IMR-90 (cell line): ENCODE data around the gene KRT7. TPM values are rescaled to one million over a fixed set of nuclear protein-coding genes. Genes with fewer than 3 reads are reported as not detected.

Experiments used
- ATAC-seq: fragments of 200-7000 bp; cut with Tn5 transposase; 2 replicates; pipeline ENCODE4 v1.9.1; 2020; ENCODE audit warnings: low read depth, mild to moderate bottlenecking, moderate library complexity
- BruUV-seq: library from RNA; stranded (reverse); fragments of 400-500 nt; replicated peaks from 2 replicates; lab custom pipeline; 2021; lab: Mats Ljungman, UMichigan
- CTCF ChIA-PET: fragments of 300-600 bp; formaldehyde crosslinking; extraction: SDS; loops from one replicate; lab custom pipeline; 2021; ENCODE audit warnings: antibody characterized with exemption; lab: Yijun Ruan, JAX
- POLR2A ChIA-PET: fragments of 300-600 bp; sonication (Branson Sonifier 250); formaldehyde crosslinking; loops from one replicate; lab custom pipeline; 2022; ENCODE audit warnings: antibody characterized with exemption; ENCODE audit not compliant: unreplicated experiment; lab: Charles Lee
- DNase-seq: peaks from one replicate; pipeline ENCODE4 v3.0.0; 2013
- H2AFZ ChIP-seq: replicated peaks from 2 replicates; pipeline ENCODE3; 2013; ENCODE audit warnings: low read length, mild to moderate bottlenecking; ENCODE audit not compliant: poor library complexity
- H2AK5ac ChIP-seq: 2 replicates; pipeline ENCODE4 v1.6.1; 2013; ENCODE audit warnings: low read depth, low read length, inconsistent platforms
- H2AK9ac ChIP-seq: replicated peaks from 2 replicates; pipeline ENCODE3; 2013; ENCODE audit warnings: mild to moderate bottlenecking, low read depth, low read length, moderate library complexity; ENCODE audit not compliant: poor library complexity
- H2BK120ac ChIP-seq: 2 replicates; pipeline ENCODE4 v1.6.1; 2013; ENCODE audit warnings: low read depth, low read length, inconsistent platforms
- H2BK15ac ChIP-seq: 3 replicates; pipeline ENCODE4 v1.6.1; 2013; ENCODE audit warnings: low read depth, low read length, inconsistent platforms
- H2BK20ac ChIP-seq: 2 replicates; pipeline ENCODE4 v1.6.1; 2013; ENCODE audit warnings: low read depth, mild to moderate bottlenecking, inconsistent platforms, low read length, moderate library complexity
- H2BK5ac ChIP-seq: 2 replicates; pipeline ENCODE4 v1.6.1; 2013; ENCODE audit warnings: mild to moderate bottlenecking, low read depth, low read length, inconsistent platforms; ENCODE audit not compliant: poor library complexity, severe bottlenecking
- H3K14ac ChIP-seq: replicated peaks from 2 replicates; pipeline ENCODE4 v1.6.1; 2013; ENCODE audit warnings: low read depth, low read length, inconsistent platforms
- H3K18ac ChIP-seq: 2 replicates; pipeline ENCODE4 v1.6.1; 2013; ENCODE audit warnings: low read depth, low read length, control low read depth
- H3K23ac ChIP-seq: 2 replicates; pipeline ENCODE4 v1.6.1; 2013; ENCODE audit warnings: low read depth, low read length, inconsistent platforms
- H3K27ac ChIP-seq: 2 replicates; pipeline ENCODE4 v1.5.1; 2013; ENCODE audit warnings: mild to moderate bottlenecking, control low read depth, low read length; ENCODE audit not compliant: insufficient read depth
- H3K27me3 ChIP-seq: 2 replicates; pipeline ENCODE4 v1.6.1; 2013; ENCODE audit warnings: low read length; ENCODE audit not compliant: control insufficient read depth, insufficient read depth
- H3K36me3 ChIP-seq: 2 replicates; pipeline ENCODE4 v1.6.1; 2013; ENCODE audit warnings: low read length, mixed read lengths; ENCODE audit not compliant: control insufficient read depth, insufficient read depth
- H3K4ac ChIP-seq: 2 replicates; pipeline ENCODE4 v1.6.1; 2013; ENCODE audit warnings: low read depth, low read length, inconsistent platforms
- H3K4me1 ChIP-seq: 2 replicates; pipeline ENCODE4 v1.6.1; 2013; ENCODE audit warnings: low read length, mixed read lengths; ENCODE audit not compliant: control insufficient read depth, insufficient read depth
- H3K4me2 ChIP-seq: 2 replicates; pipeline ENCODE4 v1.6.1; 2013; ENCODE audit warnings: low read depth, mild to moderate bottlenecking, control low read depth, low read length, moderate library complexity
- H3K4me3 ChIP-seq: 2 replicates; pipeline ENCODE4 v1.5.1; 2013; ENCODE audit warnings: low read depth, mild to moderate bottlenecking, control low read depth, low read length, moderate library complexity; ENCODE audit not compliant: insufficient read depth
- H3K56ac ChIP-seq: 2 replicates; pipeline ENCODE4 v1.6.1; 2013; ENCODE audit warnings: low read length, inconsistent platforms; ENCODE audit not compliant: insufficient read depth; ENCODE audit errors: extremely low read depth
- H3K79me1 ChIP-seq, 2 experiments: 2 replicates each; pipeline ENCODE4 v1.6.1; 2013; ENCODE audit warnings: low read length in 2 of 2, inconsistent platforms in 1 of 2, low read depth in 1 of 2
- H3K9ac ChIP-seq: 2 replicates; pipeline ENCODE4 v1.6.1; 2013; ENCODE audit warnings: low read depth, low read length, control low read depth
- H3K9me1 ChIP-seq: 2 replicates; pipeline ENCODE4 v1.6.1; 2013; ENCODE audit warnings: low read length, inconsistent platforms; ENCODE audit not compliant: insufficient read depth
- H3K9me3 ChIP-seq: 2 replicates; pipeline ENCODE4 v1.6.1; 2013; ENCODE audit warnings: low read length; ENCODE audit not compliant: control insufficient read depth, insufficient read depth
- H4K20me1 ChIP-seq: 2 replicates; pipeline ENCODE4 v1.6.1; 2013; ENCODE audit warnings: low read length, inconsistent platforms; ENCODE audit not compliant: insufficient read depth
- H4K5ac ChIP-seq: 2 replicates; pipeline ENCODE4 v1.6.1; 2013; ENCODE audit warnings: mild to moderate bottlenecking, low read depth, low read length, control low read depth
- H4K8ac ChIP-seq, 2 experiments: 2 replicates each; pipeline ENCODE4 v1.6.1; 2013; ENCODE audit warnings: low read depth in 2 of 2, low read length in 2 of 2, control low read depth in 1 of 2, inconsistent platforms in 1 of 2
- H4K91ac ChIP-seq: 2 replicates; pipeline ENCODE4 v1.6.1; 2013; ENCODE audit warnings: low read depth, low read length, inconsistent platforms; ENCODE audit not compliant: insufficient read depth
- BHLHE40 ChIP-seq: fragments of 150-350 bp; IDR thresholded peaks from 2 replicates; pipeline ENCODE4 v1.6.1; 2016; ENCODE audit warnings: mild to moderate bottlenecking, low read depth, low read length
- CHD1 ChIP-seq: IDR thresholded peaks from 2 replicates; pipeline ENCODE4 v1.6.1; 2012; ENCODE audit warnings: low read depth, low read length, improper control_type of control experiment
- MAZ ChIP-seq: IDR thresholded peaks from 2 replicates; pipeline ENCODE4 v1.6.1; 2012; ENCODE audit warnings: low read depth, mild to moderate bottlenecking, low read length, improper control_type of control experiment, moderate library complexity, borderline replicate concordance
- MXI1 ChIP-seq: IDR thresholded peaks from 2 replicates; pipeline ENCODE4 v1.6.1; 2012; ENCODE audit warnings: low read depth, mild to moderate bottlenecking, low read length, moderate library complexity, borderline replicate concordance
- NFE2L2 ChIP-seq: fragments of 150-350 bp; IDR thresholded peaks from 2 replicates; pipeline ENCODE4 v1.6.1; 2016; ENCODE audit warnings: low read depth, mild to moderate bottlenecking, low read length
- RFX5 ChIP-seq: IDR thresholded peaks from 2 replicates; pipeline ENCODE4 v1.8.0; 2012; ENCODE audit warnings: low read depth, mild to moderate bottlenecking, low read length, moderate library complexity
- SMC3 ChIP-seq: fragments of 150-350 bp; IDR thresholded peaks from 2 replicates; pipeline ENCODE4 v1.6.1; 2016; ENCODE audit warnings: low read depth, mild to moderate bottlenecking, antibody characterized with exemption, low read length, moderate library complexity
- WGBS, 2 experiments: methylation state at CpG; one replicate each; pipeline versions ENCODE4 v1.1.5 to v1.1.7; 2013; ENCODE audit warnings: missing lambda C conversion rate in 2 of 2; ENCODE audit not compliant: insufficient read length in 1 of 2; ENCODE audit errors: extremely low coverage in 2 of 2; 5-methylcytosine and 5-hydroxymethylcytosine counted together
- dilution Hi-C: fragments of 300-500 bp; cut with HindIII; formaldehyde crosslinking; loops from one replicate; pipeline ENCODE4 v1.14.3; 2018; ENCODE audit warnings: low sequenced_read_pairs; ENCODE audit not compliant: unreplicated experiment
- in situ Hi-C: fragments of 300-500 bp; cut with MboI; formaldehyde crosslinking; loops from 3 replicates; pipeline ENCODE4 v1.14.3; 2019; ENCODE audit warnings: low sequenced_read_pairs, inconsistent platforms, mixed read lengths
- intact Hi-C: fragments of 100-400 bp; cut with micrococcal nuclease; formaldehyde crosslinking; loops from 2 replicates; pipeline ENCODE4 v1.10.0; 2022
- polyA plus RNA-seq, 3 experiments: library from polyadenylated mRNA; depleted of rRNA; stranded (reverse); fragments of >200 nt; gene quantifications; 2 replicates each; pipeline ENCODE4 v1.2.3, GENCODE V29; 2012; ENCODE audit warnings: low replicate concordance in 1 of 3
- total RNA-seq: library from RNA; depleted of rRNA; stranded (reverse); fragments of >200 nt; gene quantifications from 2 replicates; pipeline ENCODE4 v1.2.3, GENCODE V29; 2012
- TF ChIP-seq, protein P1 (sequence below): fragments of 150-350 bp; IDR thresholded peaks from 2 replicates; pipeline ENCODE4 v1.6.1; 2017; ENCODE audit warnings: mild to moderate bottlenecking, antibody characterized with exemption, low read length, low read depth
- TF ChIP-seq, protein P2 (sequence below): conservative IDR thresholded peaks from 2 replicates; pipeline ENCODE4 v1.5.1; 2012; ENCODE audit warnings: mild to moderate bottlenecking, low read depth, low read length, improper control_type of control experiment

Gene KRT7
- total and polyA plus RNA-seq, 2 of the 4 experiments (the other 2 are of a cell fraction) = 0.54 to 1.7 TPM

- Histone ChIP-seq H2BK5ac (peak overlapping the region; percentile 33), H2BK120ac (peak overlapping the region; percentile 99), H3K79me1 (peaks cover 0 to 28% of the 10 kb centered on the region in 2 experiments; a peak in 2 of 4 replicates), H2AK5ac (peak overlapping the region; percentile 100), H4K8ac (peak overlapping the region; percentile 73 to 97), H3K9me3 (no peaks in the 10 kb centered on the region), H4K91ac (peak overlapping the region; percentile 99), H2AFZ (peak overlapping the region; percentile 6), H3K14ac (peak overlapping the region; percentile 91), H3K9ac (peak overlapping the region; percentile 19; the same call in 1 of the 2 replicates), H3K4me3 (no peak overlapping the region), H3K36me3 (no peaks in the 10 kb centered on the region), H2BK20ac (peak overlapping the region; percentile 100), H3K27ac (no peak overlapping the region; the same call in 1 of the 2 replicates), H4K20me1 (no peaks in the 10 kb centered on the region), H4K5ac (peak overlapping the region; percentile 52), H3K4me2 (no peak overlapping the region), H3K56ac (no peak overlapping the region), H3K23ac (peak overlapping the region; percentile 51), H3K9me1 (peaks cover 48% of the 10 kb centered on the region), H2BK15ac (peak overlapping the region; percentile 93), H3K18ac (peak overlapping the region; percentile 9; the same call in 1 of the 2 replicates), H3K27me3 (no peaks in the 10 kb centered on the region), H2AK9ac (peak overlapping the region; percentile 47), H3K4ac (peak overlapping the region; percentile 99), H3K4me1 (peaks cover 56% of the 10 kb centered on the region)
- ChIA-PET POLR2A (interaction anchor here (1.0 kb wide), 1 partner anchor 9 kb away, joined by 3 read pairs; no protein-coding TSS in a partner anchor), CTCF (interaction anchor here (0.7 to 1.3 kb wide), 2 partner anchors 20 to 112 kb away, joined by 3 to 5 read pairs; no protein-coding TSS in a partner anchor)
- in situ Hi-C loops = no loop called here
- DNase-seq (no peak), ATAC-seq (no peak)
- 64% methylated on average over 4 of the region's 6 CpGs; no CpG with 5 or more reads in 1 of the 2 experiments for WGBS, 2 experiments
- BruUV-seq = no TSS peak
- dilution Hi-C loops = no loop called here
- TF ChIP-seq CHD1 (no peak), MAZ (no peak), NFE2L2 (no peak), SMC3 (no peak), BHLHE40 (no peak), MXI1 (no peak), RFX5 (no peak)
- TF ChIP-seq, protein P1, sequence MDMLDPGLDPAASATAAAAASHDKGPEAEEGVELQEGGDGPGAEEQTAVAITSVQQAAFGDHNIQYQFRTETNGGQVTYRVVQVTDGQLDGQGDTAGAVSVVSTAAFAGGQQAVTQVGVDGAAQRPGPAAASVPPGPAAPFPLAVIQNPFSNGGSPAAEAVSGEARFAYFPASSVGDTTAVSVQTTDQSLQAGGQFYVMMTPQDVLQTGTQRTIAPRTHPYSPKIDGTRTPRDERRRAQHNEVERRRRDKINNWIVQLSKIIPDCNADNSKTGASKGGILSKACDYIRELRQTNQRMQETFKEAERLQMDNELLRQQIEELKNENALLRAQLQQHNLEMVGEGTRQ = no peak
- TF ChIP-seq, protein P2, sequence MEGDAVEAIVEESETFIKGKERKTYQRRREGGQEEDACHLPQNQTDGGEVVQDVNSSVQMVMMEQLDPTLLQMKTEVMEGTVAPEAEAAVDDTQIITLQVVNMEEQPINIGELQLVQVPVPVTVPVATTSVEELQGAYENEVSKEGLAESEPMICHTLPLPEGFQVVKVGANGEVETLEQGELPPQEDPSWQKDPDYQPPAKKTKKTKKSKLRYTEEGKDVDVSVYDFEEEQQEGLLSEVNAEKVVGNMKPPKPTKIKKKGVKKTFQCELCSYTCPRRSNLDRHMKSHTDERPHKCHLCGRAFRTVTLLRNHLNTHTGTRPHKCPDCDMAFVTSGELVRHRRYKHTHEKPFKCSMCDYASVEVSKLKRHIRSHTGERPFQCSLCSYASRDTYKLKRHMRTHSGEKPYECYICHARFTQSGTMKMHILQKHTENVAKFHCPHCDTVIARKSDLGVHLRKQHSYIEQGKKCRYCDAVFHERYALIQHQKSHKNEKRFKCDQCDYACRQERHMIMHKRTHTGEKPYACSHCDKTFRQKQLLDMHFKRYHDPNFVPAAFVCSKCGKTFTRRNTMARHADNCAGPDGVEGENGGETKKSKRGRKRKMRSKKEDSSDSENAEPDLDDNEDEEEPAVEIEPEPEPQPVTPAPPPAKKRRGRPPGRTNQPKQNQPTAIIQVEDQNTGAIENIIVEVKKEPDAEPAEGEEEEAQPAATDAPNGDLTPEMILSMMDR = no peak
- intact Hi-C loops = no loop called here
These were observed 39.1 kb upstream of the KRT7 start for GRCh38 chr12:52193991-52194390.
